Thoracic aorta (tissue), 2 donors: ENCODE measurements around the gene CAPN12. TPM values are rescaled to one million over a fixed set of nuclear protein-coding genes. Genes with fewer than 3 reads are reported as not detected.
"Not testable (repeated sequence)": the region's sequence is repeated elsewhere in the genome, so short reads cannot be mapped to it uniquely, and the experiment has no call there.

ENCODE experiments used
- ATAC-seq: fragments of 150-250 bp; one replicate; pipeline ENCODE4 v1.8.0; 2017; ENCODE audit warnings: low read depth; ENCODE audit not compliant: insufficient number of reproducible peaks, low FRiP score
- DNase-seq: peaks from one replicate; pipeline ENCODE4 v3.0.0-alpha.2; 2020; ENCODE audit warnings: low spot score
- H3K27ac ChIP-seq, 2 donors: fragments of 200-600 bp; sonication (generic); 1 replicate in 1 of 2; 2 replicates in 1 of 2; pipeline ENCODE4 v1.5.1; 2016; ENCODE audit warnings: mild to moderate bottlenecking in 2 of 2, moderate library complexity in 2 of 2
- H3K27me3 ChIP-seq: fragments of 200-600 bp; sonication (generic); replicated peaks from 2 replicates; pipeline ENCODE4 v1.6.0; 2016; ENCODE audit warnings: mild to moderate bottlenecking; ENCODE audit not compliant: insufficient read depth
- H3K36me3 ChIP-seq: fragments of 200-600 bp; sonication (generic); one replicate; pipeline ENCODE4 v1.5.1; 2016
- H3K4me1 ChIP-seq, 2 donors: fragments of 200-600 bp; sonication (generic); 1 replicate in 1 of 2; 2 replicates in 1 of 2; pipeline versions ENCODE4 v1.5.1 to v1.6.0; 2016; ENCODE audit warnings: low read depth in 2 of 2, mild to moderate bottlenecking in 1 of 2; ENCODE audit not compliant: control insufficient read depth in 1 of 2
- H3K4me3 ChIP-seq: fragments of 200-600 bp; sonication (generic); 2 replicates; pipeline ENCODE4 v1.5.1; 2016; ENCODE audit warnings: mild to moderate bottlenecking
- H3K9me3 ChIP-seq: fragments of 200-600 bp; sonication (generic); 2 replicates; pipeline ENCODE4 v1.5.1; 2016
- total RNA-seq, 2 donors: library from RNA; depleted of rRNA; stranded (reverse); fragments of >200 nt; gene quantifications; one replicate each; pipeline versions ENCODE4 v1.1.0 to v1.2.3, GENCODE V29; 2016
- TF ChIP-seq, protein P1 (sequence below): fragments of 200-600 bp; sonication (generic); IDR thresholded peaks from one replicate; pipeline ENCODE4 v1.5.1; 2019; ENCODE audit warnings: antibody characterized with exemption

Gene CAPN12
- total RNA-seq, 2 donors from 2014 or later, result 0.81 to 2.1 TPM

- Histone ChIP-seq H3K4me1 (peaks cover 0 to 3% of the 10 kb centered on the region in 2 donors), H3K36me3 (no peaks in the 10 kb centered on the region), H3K4me3 (no peak within 1 kb of the TSS), H3K27me3 (no peaks in the 10 kb centered on the region), H3K27ac (no peak within 1 kb of the TSS), H3K9me3 (no peaks in the 10 kb centered on the region)
- DNase-seq (no peak), ATAC-seq (no peak)
- TF ChIP-seq, protein P1, sequence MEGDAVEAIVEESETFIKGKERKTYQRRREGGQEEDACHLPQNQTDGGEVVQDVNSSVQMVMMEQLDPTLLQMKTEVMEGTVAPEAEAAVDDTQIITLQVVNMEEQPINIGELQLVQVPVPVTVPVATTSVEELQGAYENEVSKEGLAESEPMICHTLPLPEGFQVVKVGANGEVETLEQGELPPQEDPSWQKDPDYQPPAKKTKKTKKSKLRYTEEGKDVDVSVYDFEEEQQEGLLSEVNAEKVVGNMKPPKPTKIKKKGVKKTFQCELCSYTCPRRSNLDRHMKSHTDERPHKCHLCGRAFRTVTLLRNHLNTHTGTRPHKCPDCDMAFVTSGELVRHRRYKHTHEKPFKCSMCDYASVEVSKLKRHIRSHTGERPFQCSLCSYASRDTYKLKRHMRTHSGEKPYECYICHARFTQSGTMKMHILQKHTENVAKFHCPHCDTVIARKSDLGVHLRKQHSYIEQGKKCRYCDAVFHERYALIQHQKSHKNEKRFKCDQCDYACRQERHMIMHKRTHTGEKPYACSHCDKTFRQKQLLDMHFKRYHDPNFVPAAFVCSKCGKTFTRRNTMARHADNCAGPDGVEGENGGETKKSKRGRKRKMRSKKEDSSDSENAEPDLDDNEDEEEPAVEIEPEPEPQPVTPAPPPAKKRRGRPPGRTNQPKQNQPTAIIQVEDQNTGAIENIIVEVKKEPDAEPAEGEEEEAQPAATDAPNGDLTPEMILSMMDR, result no peak
Observed at GRCh38 chr19:38788478-38789243, 44.4 kb upstream of the CAPN12 start, which contains the start of gene LGALS7B. LGALS7B (plus strand) TSS chr19:38789200; CDS start chr19:38789227, 27 bp downstream.

- ATAC-seq (no peak), DNase-seq (no peak)
- H3K27me3 ChIP-seq, result no peaks in the 10 kb centered on the region
- TF ChIP-seq, protein P1, result no peak
- H3K4me3 ChIP-seq, result no peak overlapping the region
- H3K27ac ChIP-seq, result no peak overlapping the region
- H3K9me3 ChIP-seq, result no peaks in the 10 kb centered on the region
- H3K4me1 ChIP-seq, result no peaks in the 10 kb centered on the region
- no peaks in the 10 kb centered on the region for H3K36me3 ChIP-seq
Observed at GRCh38 chr19:38786572-38787265, 42.4 kb upstream of the CAPN12 start.

GRCh38 chr19:38786061-38786460 is 41.8 kb upstream of the CAPN12 start:
- not testable (repeated sequence) for DNase-seq, H3K27me3 ChIP-seq, H3K9me3 ChIP-seq, ATAC-seq, H3K36me3 ChIP-seq, H3K4me1 ChIP-seq, H3K4me3 ChIP-seq, H3K27ac ChIP-seq

- ATAC-seq, result no peak
Observed at GRCh38 chr19:38785187-38785699, 41.0 kb upstream of the CAPN12 start.

GRCh38 chr19:38784224-38784623 is 40.0 kb upstream of the CAPN12 start:
- Histone ChIP-seq H3K27ac (no peak overlapping the region), H3K4me1 (no peaks in the 10 kb centered on the region), H3K9me3 (no peaks in the 10 kb centered on the region), H3K4me3 (no peak overlapping the region), H3K27me3 (no peaks in the 10 kb centered on the region), H3K36me3 (no peaks in the 10 kb centered on the region)
- TF ChIP-seq, protein P1, result no peak
- no peak for ATAC-seq
- DNase-seq, result no peak

More at GRCh38 chr19:38785187-38785699, 41.0 kb upstream of the CAPN12 start:
- no peak for DNase-seq
- H3K4me1 ChIP-seq, result no peaks in the 10 kb centered on the region
- no peaks in the 10 kb centered on the region for H3K36me3 ChIP-seq
- no peak overlapping the region for H3K4me3 ChIP-seq
- no peak overlapping the region for H3K27ac ChIP-seq
- TF ChIP-seq, protein P1, result no peak
- no peaks in the 10 kb centered on the region for H3K27me3 ChIP-seq
- H3K9me3 ChIP-seq, result no peaks in the 10 kb centered on the region

GRCh38 chr19:38782212-38782611 is 37.9 kb upstream of the CAPN12 start:
- H3K27ac ChIP-seq, H3K9me3 ChIP-seq, H3K4me3 ChIP-seq, ATAC-seq, H3K4me1 ChIP-seq, H3K27me3 ChIP-seq, H3K36me3 ChIP-seq, DNase-seq: not testable (repeated sequence)
